ENCODE data around the gene ST7L. TPM values are rescaled to one million over a fixed set of nuclear protein-coding genes. Genes with fewer than 3 reads are reported as not detected.

Gene ST7L
- total RNA-seq, 1 donor: 29.8 TPM

DNA sequence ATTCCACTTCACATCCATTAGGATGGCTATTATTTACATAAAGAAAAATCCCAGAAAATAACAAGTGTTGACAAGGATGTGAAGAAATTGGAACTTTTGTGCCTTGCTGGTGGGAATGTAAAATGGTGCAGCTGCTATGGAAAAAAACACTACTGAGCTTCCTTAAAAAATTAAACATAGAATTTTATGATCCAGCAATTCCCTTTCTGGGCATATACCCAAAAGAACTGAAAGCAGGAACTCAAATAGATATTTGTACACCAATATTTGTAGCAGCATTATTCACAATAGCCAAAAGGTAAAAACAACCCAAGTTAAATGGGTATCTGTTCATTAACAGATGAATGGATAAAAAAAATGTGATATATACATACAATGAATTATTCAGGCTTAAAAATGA, 64.5 kb downstream of the ST7L start:
- TF ChIP-seq, protein P1, sequence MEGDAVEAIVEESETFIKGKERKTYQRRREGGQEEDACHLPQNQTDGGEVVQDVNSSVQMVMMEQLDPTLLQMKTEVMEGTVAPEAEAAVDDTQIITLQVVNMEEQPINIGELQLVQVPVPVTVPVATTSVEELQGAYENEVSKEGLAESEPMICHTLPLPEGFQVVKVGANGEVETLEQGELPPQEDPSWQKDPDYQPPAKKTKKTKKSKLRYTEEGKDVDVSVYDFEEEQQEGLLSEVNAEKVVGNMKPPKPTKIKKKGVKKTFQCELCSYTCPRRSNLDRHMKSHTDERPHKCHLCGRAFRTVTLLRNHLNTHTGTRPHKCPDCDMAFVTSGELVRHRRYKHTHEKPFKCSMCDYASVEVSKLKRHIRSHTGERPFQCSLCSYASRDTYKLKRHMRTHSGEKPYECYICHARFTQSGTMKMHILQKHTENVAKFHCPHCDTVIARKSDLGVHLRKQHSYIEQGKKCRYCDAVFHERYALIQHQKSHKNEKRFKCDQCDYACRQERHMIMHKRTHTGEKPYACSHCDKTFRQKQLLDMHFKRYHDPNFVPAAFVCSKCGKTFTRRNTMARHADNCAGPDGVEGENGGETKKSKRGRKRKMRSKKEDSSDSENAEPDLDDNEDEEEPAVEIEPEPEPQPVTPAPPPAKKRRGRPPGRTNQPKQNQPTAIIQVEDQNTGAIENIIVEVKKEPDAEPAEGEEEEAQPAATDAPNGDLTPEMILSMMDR (IDR thresholded peaks at IDR 0.05; ENCODE audit: insufficient read depth, low read depth, low read length): no peak
- H3K4me3 ChIP-seq (ENCODE audit: low read depth, low read length): no peak overlapping the region
- DNase-seq (ENCODE audit: low read depth): no peak

DNA sequence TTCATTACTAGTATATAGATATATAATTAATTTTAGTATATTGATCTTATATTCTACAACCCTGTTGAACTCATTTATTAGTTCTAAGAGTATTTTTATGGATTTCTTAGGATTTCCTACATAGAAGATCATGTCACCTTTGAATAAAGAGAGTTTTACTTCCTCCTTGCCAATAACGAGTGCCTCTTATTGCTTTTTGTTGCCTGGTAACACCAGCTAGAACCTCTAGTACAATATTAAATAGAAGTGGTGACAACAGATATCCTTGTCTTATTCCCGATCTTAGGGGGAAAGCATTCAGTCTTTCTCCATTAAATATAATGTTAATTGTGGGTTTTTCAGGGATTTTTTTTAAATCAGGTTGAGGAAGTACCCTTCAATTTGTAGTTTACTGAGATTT, 69.4 kb downstream of the ST7L start:
- TF ChIP-seq, protein P1 (IDR thresholded peaks at IDR 0.05; ENCODE audit: insufficient read depth, low read depth, low read length): no peak
- no peak overlapping the region for H3K4me3 ChIP-seq (ENCODE audit: low read depth, low read length)
- no peak for DNase-seq (ENCODE audit: low read depth)

- TF ChIP-seq, protein P1 (IDR thresholded peaks at IDR 0.05; ENCODE audit: insufficient read depth, low read depth, low read length): no peak
- H3K4me3 ChIP-seq (ENCODE audit: low read depth, low read length): no peak overlapping the region
- peak; percentile 90 for DNase-seq (ENCODE audit: low read depth)
Measured at GRCh38 chr1:112548547-112548946, 70.4 kb downstream of the ST7L start.

DNA sequence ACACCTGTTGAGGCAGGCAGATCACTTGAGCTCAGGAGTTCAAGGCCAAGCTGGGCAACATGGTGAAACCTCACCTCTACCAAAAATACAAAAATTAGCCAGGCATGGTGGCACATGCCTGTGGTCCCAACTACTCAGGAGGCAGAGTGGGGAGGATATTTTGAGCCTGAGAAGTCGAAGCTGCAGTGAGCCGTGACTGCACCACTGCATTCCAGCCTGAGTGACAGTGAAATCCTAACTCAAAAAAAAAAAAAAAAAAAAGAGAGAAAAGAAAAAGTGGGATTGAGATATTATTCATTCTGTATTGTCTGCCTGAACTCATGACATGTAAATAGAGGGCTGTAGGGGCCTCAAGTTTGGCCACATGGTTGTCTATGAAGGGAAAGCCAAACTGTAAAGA, 72.9 kb downstream of the ST7L start:
- no peak for DNase-seq (ENCODE audit: low read depth)

GRCh38 chr1:112544751-112545150, 74.2 kb downstream of the ST7L start:
- no peak overlapping the region for H3K4me3 ChIP-seq (ENCODE audit: low read depth, low read length)
- TF ChIP-seq, protein P1 (IDR thresholded peaks at IDR 0.05; ENCODE audit: insufficient read depth, low read depth, low read length): no peak
- DNase-seq (ENCODE audit: low read depth): peak; percentile 84

More for the DNA sequence above, 72.9 kb downstream of the ST7L start:
- TF ChIP-seq, protein P1 (IDR thresholded peaks at IDR 0.05; ENCODE audit: insufficient read depth, low read depth, low read length): no peak
- H3K4me3 ChIP-seq (ENCODE audit: low read depth, low read length): no peak overlapping the region

GRCh38 chr1:112544011-112544688, 74.8 kb downstream of the ST7L start:
- TF ChIP-seq, protein P1 (IDR thresholded peaks at IDR 0.05; ENCODE audit: insufficient read depth, low read depth, low read length): no peak
- peak; percentile 95 for DNase-seq (ENCODE audit: low read depth)
- no peak overlapping the region for H3K4me3 ChIP-seq (ENCODE audit: low read depth, low read length)
